K562 (cell line): ENCODE results near the gene WDR46. TPM values are rescaled to one million over a fixed set of nuclear protein-coding genes. Genes with fewer than 3 reads are reported as not detected.

Source experiments
- ARID3B ChIP-seq: fragments of 250-450 bp; sonication (Bioruptor Pico); IDR thresholded peaks from 2 replicates; pipeline ENCODE4 v1.4.0; 2020; ENCODE audit warnings: borderline replicate concordance
- ATF3 ChIP-seq, 2 experiments: fragments of 450-650 bp in 1 of 2; sonication (generic) in 1 of 2; formaldehyde crosslinking in 1 of 2; IDR thresholded peaks in 1 of 2; conservative IDR thresholded peaks in 1 of 2; 2 replicates each; pipeline versions ENCODE4 v1.6.1 to v1.8.1; 2016 to 2023; ENCODE audit warnings: mild to moderate bottlenecking in 2 of 2, moderate library complexity in 2 of 2, inconsistent platforms in 1 of 2, missing genetic modification reagents in 1 of 2
- DPF2 ChIP-seq: fragments of 450-650 bp; IDR thresholded peaks from 2 replicates; pipeline ENCODE4 v1.6.1; 2016
- EP400 ChIP-seq: fragments of 450-650 bp; IDR thresholded peaks from 2 replicates; pipeline ENCODE4 v1.6.1; 2017; ENCODE audit warnings: antibody characterized with exemption, mild to moderate bottlenecking, moderate library complexity
- L3MBTL2 ChIP-seq: fragments of 450-650 bp; IDR thresholded peaks from 2 replicates; pipeline ENCODE4 v1.6.1; 2016; ENCODE audit warnings: mild to moderate bottlenecking, moderate library complexity
- MECOM ChIP-seq: fragments of 250-450 bp; sonication (Bioruptor Pico); IDR thresholded peaks from 2 replicates; pipeline ENCODE4 v1.8.0; 2022; ENCODE audit warnings: inconsistent platforms
- MLX ChIP-seq, 2 experiments: fragments of 450-650 bp in 1 of 2; sonication (generic) in 1 of 2; formaldehyde crosslinking; conservative IDR thresholded peaks; 2 replicates each; pipeline versions ENCODE4 v1.4.0 to v1.8.1; 2020 to 2022; ENCODE audit warnings: mild to moderate bottlenecking in 1 of 2, missing genetic modification reagents in 1 of 2
- NR2C2 ChIP-seq, 2 experiments: fragments of 200-800 bp in 1 of 2; sonication (Bioruptor generic) in 1 of 2; sonication (generic) in 1 of 2; formaldehyde crosslinking in 1 of 2; IDR thresholded peaks; 2 replicates each; pipeline versions ENCODE4 v1.6.1 to v1.8.0; 2016 to 2022; ENCODE audit warnings: mild to moderate bottlenecking in 1 of 2, missing compliant biosample characterization in 1 of 2, missing genetic modification characterization in 1 of 2, missing genetic modification reagents in 1 of 2
- NR2F6 ChIP-seq: fragments of 450-650 bp; formaldehyde crosslinking; IDR thresholded peaks from 2 replicates; pipeline ENCODE4 v1.4.0; 2020; ENCODE audit warnings: mild to moderate bottlenecking
- PHB ChIP-seq: fragments of 250-450 bp; sonication (Bioruptor Pico); IDR thresholded peaks from 2 replicates; pipeline ENCODE4 v1.5.0; 2021
- POLR2H ChIP-seq: IDR thresholded peaks from 2 replicates; pipeline ENCODE4 v1.6.1; 2016; ENCODE audit warnings: missing genetic modification characterization, low read depth, mild to moderate bottlenecking, control low read depth, missing compliant biosample characterization, moderate library complexity
- RAD21 ChIP-seq, 2 experiments: fragments of 250-450 bp in 1 of 2; fragments of 450-650 bp in 1 of 2; sonication (Bioruptor Pico) in 1 of 2; formaldehyde crosslinking in 1 of 2; IDR thresholded peaks in 1 of 2; conservative IDR thresholded peaks in 1 of 2; 2 replicates each; pipeline versions ENCODE4 v1.4.0 to v1.8.0; 2020 to 2022; ENCODE audit warnings: mild to moderate bottlenecking in 2 of 2, moderate library complexity in 1 of 2
- RBM34 ChIP-seq: fragments of 200-400 bp; formaldehyde crosslinking; IDR thresholded peaks from 2 replicates; pipeline ENCODE4 v1.6.1; 2018; ENCODE audit warnings: low read length, borderline replicate concordance; ENCODE audit not compliant: insufficient read depth
- RHOXF2B ChIP-seq: fragments of 250-450 bp; sonication (Bioruptor Pico); conservative IDR thresholded peaks from 2 replicates; pipeline ENCODE4 v1.5.1; 2021
- SUPT5H ChIP-seq: fragments of 450-650 bp; IDR thresholded peaks from 2 replicates; pipeline ENCODE4 v1.6.1; 2016
- XRCC4 ChIP-seq: IDR thresholded peaks from one replicate; pipeline ENCODE4 v1.6.1; 2011; ENCODE audit not compliant: insufficient read depth, insufficient read length; ENCODE audit errors: extremely low read depth
- ZBTB9 ChIP-seq: fragments of 450-650 bp; formaldehyde crosslinking; IDR thresholded peaks from 2 replicates; pipeline ENCODE4 v1.4.0; 2020; ENCODE audit warnings: mild to moderate bottlenecking, moderate library complexity
- ZC3H8 ChIP-seq: fragments of 450-650 bp; IDR thresholded peaks from 2 replicates; pipeline ENCODE4 v1.6.1; 2017
- ZNF124 ChIP-seq: sonication (generic); formaldehyde crosslinking; IDR thresholded peaks from 2 replicates; pipeline ENCODE4 v1.8.1; 2022; ENCODE audit warnings: missing genetic modification reagents
- ZNF133 ChIP-seq: fragments of 250-450 bp; sonication (Bioruptor Pico); IDR thresholded peaks from 2 replicates; pipeline ENCODE4 v1.4.0; 2020; ENCODE audit warnings: mild to moderate bottlenecking
- ZNF175 ChIP-seq: fragments of 200-800 bp; sonication (Bioruptor generic); IDR thresholded peaks from 2 replicates; pipeline ENCODE4 v1.6.1; 2016; ENCODE audit warnings: low read depth, mild to moderate bottlenecking, missing genetic modification characterization, missing compliant biosample characterization
- ZNF717 ChIP-seq: fragments of 250-450 bp; sonication (Bioruptor Pico); IDR thresholded peaks from 2 replicates; pipeline ENCODE4 v1.5.0; 2021
- polyA plus RNA-seq, 8 experiments: library from polyadenylated mRNA; depleted of rRNA in 4 of 8; stranded (reverse) in 5 of 8; unstranded in 3 of 8; fragments of >200 nt; fragmentation: Nextera tagmentation in 2 of 8; fragmentation: Illumina TruSeq in 1 of 8; extraction: Ambion mirVana in 2 of 8; extraction: Trizol in 1 of 8; gene quantifications; 2 replicates each; pipeline versions ENCODE4 v1.2.1 to v1.2.3, GENCODE V29; 2011 to 2014; ENCODE audit warnings: inconsistent platforms in 1 of 8, missing spikeins in 1 of 8
- total RNA-seq, 7 experiments: library from RNA; depleted of rRNA in 6 of 7; stranded (reverse); fragments of >200 nt in 6 of 7; fragmentation: Illumina TruSeq in 2 of 7; extraction: Trizol in 2 of 7; gene quantifications; 2 replicates each; pipeline versions ENCODE4 v1.2.1 to v1.2.3, GENCODE V29; 2011 to 2021; ENCODE audit warnings: low replicate concordance in 1 of 7

WDR46 gene
- total and polyA plus RNA-seq, 9 of the 15 experiments (the other 6 are each of a cell fraction or from before 2014, with no cell fraction given), result 8.9 to 146 (median 93.1) TPM

- TF ChIP-seq ATF3 (IDR thresholded peaks at IDR 0.05), result 0 out of 2 replicates have a peak, but pooled peaks have one; percentile 29
- TF ChIP-seq ATF3 (CRISPR knock-in tag; conservative IDR thresholded peaks at IDR 0.05), result no peak
- 0 out of 4 replicates have a peak, but pooled peaks of 1 of the 2 experiments have one; percentile 1 for TF ChIP-seq RAD21 (CRISPR knock-in tag; conservative IDR thresholded peaks at IDR 0.05 in 1 of 2, IDR thresholded peaks at IDR 0.05 in 1 of 2)
- TF ChIP-seq MECOM (CRISPR knock-in tag), result no peak
- TF ChIP-seq ZNF124, result no peak
- peak; percentile 5; the same call in 1 of the 2 replicates for TF ChIP-seq DPF2
- TF ChIP-seq MLX (CRISPR knock-in tag; conservative IDR thresholded peaks at IDR 0.05), result peak in 1 of 2 experiments; percentile 89; a peak in 1 of 4 replicates
- TF ChIP-seq ZNF133, result 0 out of 2 replicates have a peak, but pooled peaks have one; percentile 14
- peak; percentile 17 for TF ChIP-seq SUPT5H
- TF ChIP-seq EP400, result 0 out of 2 replicates have a peak, but pooled peaks have one; percentile 3
- no peak for TF ChIP-seq ZNF717
- peak; percentile 47; the same call in 1 of the 2 replicates for TF ChIP-seq ZNF175
- TF ChIP-seq ZC3H8, result no peak
- 0 out of 2 replicates have a peak, but pooled peaks have one; percentile 52 for TF ChIP-seq NR2F6 (CRISPR knock-in tag)
- TF ChIP-seq XRCC4, result no peak
- TF ChIP-seq RHOXF2B (CRISPR knock-in tag), result 0 out of 2 replicates have a peak, but pooled peaks have one; percentile 61
- 0 out of 2 replicates have a peak, but pooled peaks have one; percentile 60 for TF ChIP-seq ZBTB9 (CRISPR knock-in tag)
- no peak for TF ChIP-seq PHB (CRISPR knock-in tag)
- no peak for TF ChIP-seq L3MBTL2
- 0 out of 2 replicates have a peak, but pooled peaks have one; percentile 14 for TF ChIP-seq ARID3B (CRISPR knock-in tag)
- no peak for TF ChIP-seq RBM34
- TF ChIP-seq NR2C2 (CRISPR knock-in tag; IDR thresholded peaks at IDR 0.05), result no peak; the same call in 1 of the 2 replicates
- peak; percentile 86 for TF ChIP-seq NR2C2 (tag; IDR thresholded peaks at IDR 0.05)
- peak; percentile 68; the same call in 1 of the 2 replicates for TF ChIP-seq POLR2H (tag)
Observed at GRCh38 chr6:33249732-33250630, 39.1 kb downstream of the WDR46 start (continued).
